Measurements from ENCODE around the gene MARK3.

The MARK3 gene

GRCh38 chr14:103367995-103368394 lies 17.2 kb upstream of the MARK3 start:
- no peak for DNase-seq (ENCODE audit: low spot score)

GRCh38 chr14:103370087-103370486 lies 15.1 kb upstream of the MARK3 start:
- DNase-seq (ENCODE audit: low spot score), result no peak

- DNase-seq (ENCODE audit: low spot score), result no peak
These were observed 13.2 kb upstream of the MARK3 start for GRCh38 chr14:103372017-103372416.

- no peak for DNase-seq (ENCODE audit: low spot score)
These were observed 12.5 kb upstream of the MARK3 start for GRCh38 chr14:103372552-103373304.

- no peak for DNase-seq (ENCODE audit: low spot score)
These were observed 11.1 kb upstream of the MARK3 start for GRCh38 chr14:103374121-103374520.

- no peak for DNase-seq (ENCODE audit: low spot score)
These were observed 7.6 kb upstream of the MARK3 start for GRCh38 chr14:103377522-103378037.

- DNase-seq (ENCODE audit: low spot score), result no peak
These were observed 7.0 kb upstream of the MARK3 start for GRCh38 chr14:103378038-103378854.

GRCh38 chr14:103380719-103381377 lies 4.4 kb upstream of the MARK3 start:
- no peak for DNase-seq (ENCODE audit: low spot score)

GRCh38 chr14:103382376-103382775 lies 2.8 kb upstream of the MARK3 start:
- DNase-seq (ENCODE audit: low spot score), result no peak

GRCh38 chr14:103384450-103385151 lies 614 bp upstream of the MARK3 start:
- no peak for DNase-seq (ENCODE audit: low spot score)

GRCh38 chr14:103385929-103386712 lies 906 bp downstream of the MARK3 start:
- peak; percentile 23 for DNase-seq (ENCODE audit: low spot score)

- no peak for DNase-seq (ENCODE audit: low spot score)
These were observed 1.6 kb downstream of the MARK3 start for GRCh38 chr14:103386713-103387329.

- no peak for DNase-seq (ENCODE audit: low spot score)
These were observed 3.4 kb downstream of the MARK3 start for GRCh38 chr14:103388664-103389063.

- DNase-seq (ENCODE audit: low spot score), result no peak
These were observed 5.4 kb downstream of the MARK3 start for GRCh38 chr14:103390605-103391004.

GRCh38 chr14:103391048-103391447 lies 5.8 kb downstream of the MARK3 start:
- peak; percentile 39 for DNase-seq (ENCODE audit: low spot score)

GRCh38 chr14:103392106-103392505 lies 6.9 kb downstream of the MARK3 start:
- no peak for DNase-seq (ENCODE audit: low spot score)

- no peak for DNase-seq (ENCODE audit: low spot score)
These were observed 7.4 kb downstream of the MARK3 start for GRCh38 chr14:103392572-103392971.

GRCh38 chr14:103393070-103393469 lies 7.9 kb downstream of the MARK3 start:
- no peak for DNase-seq (ENCODE audit: low spot score)

GRCh38 chr14:103393676-103394626 lies 8.7 kb downstream of the MARK3 start:
- DNase-seq (ENCODE audit: low spot score), result peak; percentile 9
